HG02763 (cell line): Measurements from ENCODE around the gene IL18BP.

Experiments used
- ATAC-seq: cut with Tn5 transposase; IDR thresholded peaks from one replicate; pipeline ENCODE4 v1.9.1; 2021; ENCODE audit warnings: mild to moderate bottlenecking, moderate library complexity; ENCODE audit not compliant: unreplicated experiment

The IL18BP gene

DNA sequence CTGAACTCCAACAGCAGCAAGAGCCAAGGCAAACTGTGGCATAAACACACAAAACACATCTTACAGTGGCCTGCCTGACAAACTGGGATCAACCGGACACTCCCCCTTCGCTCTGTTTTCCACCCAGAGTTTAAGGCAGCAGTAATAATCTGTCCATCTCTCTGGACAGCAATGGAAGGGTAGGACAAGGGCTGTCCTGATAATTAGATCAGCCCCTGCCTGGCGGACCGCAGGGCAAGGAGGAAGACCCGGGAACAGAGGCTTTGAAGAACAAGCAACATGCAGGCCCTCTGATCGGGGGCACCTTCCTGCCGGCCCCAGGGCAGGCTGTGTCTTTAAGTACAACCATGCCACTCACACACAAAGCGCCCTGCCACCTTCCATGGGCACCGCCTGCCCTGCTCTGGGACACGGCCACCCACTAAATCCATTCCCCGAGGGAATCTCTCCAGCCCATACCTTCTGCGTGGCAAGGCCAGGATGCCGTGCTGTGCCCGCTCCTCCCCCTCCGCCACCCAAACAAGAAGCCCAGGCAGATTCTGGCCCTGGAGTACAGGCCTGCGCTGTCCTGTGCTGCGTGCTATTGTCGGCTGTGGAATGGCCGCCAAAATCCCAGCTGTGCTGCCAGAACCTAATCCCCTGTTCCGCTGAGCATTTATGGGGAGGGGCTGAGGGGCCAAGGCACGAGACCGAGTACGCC lies 42.8 kb downstream of the IL18BP start:
- ATAC-seq = no peak

DNA sequence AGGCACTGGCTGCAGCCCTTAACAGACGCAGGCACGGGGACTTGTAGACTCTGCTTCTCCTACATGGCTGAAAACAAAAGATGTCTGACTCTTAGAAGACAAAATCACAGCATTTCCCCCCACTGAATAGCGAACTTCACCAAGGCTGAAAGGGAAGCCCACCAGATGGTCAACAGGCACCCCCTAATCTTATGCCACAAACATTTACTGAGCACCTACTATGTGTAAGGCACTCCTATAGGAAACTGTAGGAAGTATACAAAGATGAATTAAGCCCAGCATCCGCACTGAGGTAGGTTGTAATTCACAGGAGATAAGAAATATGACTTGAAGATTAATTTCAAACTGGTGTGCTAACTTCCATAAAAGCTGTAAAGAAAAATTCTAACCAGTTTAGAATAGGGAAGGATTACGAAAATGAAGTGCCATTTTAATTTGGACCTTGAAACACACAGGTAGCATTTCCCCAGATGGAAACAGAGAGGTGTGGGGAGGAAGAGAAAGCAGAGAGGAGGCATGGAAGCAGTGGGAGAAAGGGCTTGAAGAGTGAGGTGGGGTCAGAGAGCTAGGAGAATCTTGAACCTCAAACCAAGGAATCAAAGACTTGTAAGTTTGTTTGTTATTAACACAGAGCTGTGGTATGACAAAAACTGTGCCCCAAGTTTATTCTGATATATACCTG lies 43.5 kb downstream of the IL18BP start:
- ATAC-seq = no peak

DNA sequence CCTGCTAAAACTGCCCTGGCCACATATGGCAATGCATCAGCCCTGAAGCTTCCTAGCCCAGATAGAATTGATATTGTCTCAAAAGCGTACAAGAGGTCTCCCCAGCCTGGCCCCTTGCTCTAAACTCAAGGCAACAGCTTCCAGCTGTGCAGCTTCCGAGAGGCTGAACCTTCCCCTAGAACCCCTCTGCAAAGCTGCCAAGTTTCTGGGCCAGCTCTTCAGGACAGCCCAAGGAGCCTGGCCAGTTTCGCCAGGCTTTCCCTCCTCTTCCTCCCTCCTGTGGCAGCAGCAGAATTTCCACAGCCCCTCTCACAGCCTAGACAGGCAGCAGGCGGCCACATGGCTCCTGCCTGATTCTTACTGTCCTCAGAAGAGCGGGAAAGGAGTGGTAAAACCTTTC lies 47.1 kb downstream of the IL18BP start:
- ATAC-seq = no peak

DNA sequence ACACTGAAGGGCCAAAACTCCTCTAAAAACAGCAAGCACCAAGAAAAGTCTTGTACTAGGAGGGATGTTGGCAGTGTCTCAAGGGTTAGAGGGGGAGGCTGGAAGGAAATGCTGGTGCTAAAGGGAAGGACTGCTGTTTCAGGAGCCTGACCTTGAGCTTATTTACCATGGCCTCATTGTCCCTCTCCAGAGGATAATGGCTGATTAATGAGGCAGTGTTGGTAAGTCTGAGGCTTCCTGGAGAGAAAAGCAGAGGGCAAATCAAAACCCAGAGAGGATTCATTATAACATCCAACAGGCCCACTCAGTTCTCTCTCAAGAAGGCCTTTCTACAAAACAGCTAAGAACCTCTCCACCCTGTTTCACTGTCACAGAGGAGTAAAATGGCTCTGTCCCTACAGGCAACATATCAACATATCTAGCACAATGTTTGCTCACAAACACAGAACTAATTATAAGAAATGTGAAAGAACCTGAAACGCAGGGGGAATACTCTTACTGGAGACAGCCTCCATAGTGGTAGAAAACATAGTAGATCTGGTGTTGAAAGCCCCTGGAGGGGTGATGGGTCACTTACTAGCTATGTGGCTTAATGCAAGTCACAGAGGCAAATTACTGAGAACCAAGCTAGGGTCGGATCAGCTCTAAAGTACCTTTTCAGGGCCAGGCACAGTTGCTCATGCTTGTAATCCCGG lies 50.2 kb downstream of the IL18BP start:
- ATAC-seq = no peak
